Gastroesophageal sphincter (tissue), 4 donors: ENCODE results near the gene GIMAP6. TPM values are rescaled to one million over a fixed set of nuclear protein-coding genes. Genes with fewer than 3 reads are reported as not detected.

Source experiments
- ATAC-seq: fragments of 150-250 bp; one replicate; pipeline ENCODE4 v1.9.1; 2016; ENCODE audit warnings: mild to moderate bottlenecking, moderate library complexity
- H3K27ac ChIP-seq, 4 donors: fragments of 200-600 bp; sonication (generic) in 3 of 4; 1 replicate in 3 of 4; 2 replicates in 1 of 4; pipeline ENCODE4 v1.5.1; 2016 to 2019
- H3K27me3 ChIP-seq: fragments of 200-600 bp; sonication (generic); one replicate; pipeline ENCODE4 v1.5.1; 2019
- H3K36me3 ChIP-seq, 2 donors: fragments of 200-600 bp; sonication (generic); one replicate each; pipeline ENCODE4 v1.5.1; 2019; ENCODE audit warnings: control low read depth in 1 of 2
- H3K4me1 ChIP-seq, 3 donors: fragments of 200-600 bp; sonication (generic); 1 replicate in 2 of 3; 2 replicates in 1 of 3; pipeline ENCODE4 v1.5.1; 2016 to 2019; ENCODE audit warnings: control low read depth in 2 of 3
- H3K4me3 ChIP-seq, 2 donors: fragments of 200-600 bp; sonication (generic); one replicate each; pipeline ENCODE4 v1.5.1; 2019; ENCODE audit warnings: mild to moderate bottlenecking in 1 of 2, moderate library complexity in 1 of 2
- H3K9me3 ChIP-seq, 3 donors: fragments of 200-600 bp; sonication (generic); one replicate each; pipeline ENCODE4 v1.5.1; 2017 to 2019; ENCODE audit warnings: control low read depth in 2 of 3
- CTCF ChIP-seq, 4 experiments: fragments of 200-600 bp in 2 of 4; fragments of 450-650 bp in 2 of 4; sonication (generic) in 1 of 4; IDR thresholded peaks; one replicate each; pipeline ENCODE4 v1.5.1; 2017 to 2019; ENCODE audit warnings: antibody characterized with exemption in 4 of 4, mild to moderate bottlenecking in 2 of 4, moderate library complexity in 2 of 4
- EP300 ChIP-seq: sonication (generic); formaldehyde crosslinking; IDR thresholded peaks from one replicate; pipeline ENCODE4 v1.6.1; 2017; ENCODE audit warnings: antibody characterized with exemption, mild to moderate bottlenecking
- POLR2A ChIP-seq, 2 donors: fragments of 450-650 bp; IDR thresholded peaks; one replicate each; pipeline ENCODE4 v1.6.1; 2017; ENCODE audit warnings: antibody characterized with exemption in 2 of 2, mild to moderate bottlenecking in 2 of 2, moderate library complexity in 1 of 2
- POLR2AphosphoS5 ChIP-seq: sonication (generic); formaldehyde crosslinking; IDR thresholded peaks from one replicate; pipeline ENCODE4 v1.6.1; 2017; ENCODE audit warnings: antibody characterized with exemption
- WGBS, 2 donors: methylation state at CpG; one replicate each; pipeline ENCODE4 v1.1.5; 2018; ENCODE audit warnings: low coverage in 1 of 2; 5-methylcytosine and 5-hydroxymethylcytosine counted together
- total RNA-seq, 4 donors: library from RNA; depleted of rRNA; stranded (reverse); fragments of >200 nt; gene quantifications; one replicate each; pipeline ENCODE4 v1.1.0, GENCODE V29; 2016

The GIMAP6 gene
- total RNA-seq, 4 donors from 2014 or later, result 15.7 to 45.4 (median 34.4) TPM

- Histone ChIP-seq H3K27me3 (no peaks in the 10 kb centered on the region), H3K9me3 (peaks cover 0 to 11% (median 0%) of the 10 kb centered on the region in 3 donors), H3K4me3 (no peak overlapping the region), H3K4me1 (peaks cover 0 to 11% (median 0%) of the 10 kb centered on the region in 3 donors), H3K27ac (peak overlapping the region in 3 of 4 donors; percentile 48 to 62 (median 54)), H3K36me3 (no peaks in the 10 kb centered on the region)
- TF ChIP-seq EP300, result no peak
- TF ChIP-seq CTCF (IDR thresholded peaks at IDR 0.05), result no peak
- no peak for TF ChIP-seq POLR2A (IDR thresholded peaks at IDR 0.05)
- TF ChIP-seq POLR2AphosphoS5, result no peak
- 56 to 70% methylated on average over 1 of the region's 1 CpG for WGBS, 2 donors
- ATAC-seq, result no peak
Observed at GRCh38 chr7:150587551-150587950, 44.6 kb downstream of the GIMAP6 start.

- Histone ChIP-seq H3K4me3 (no peak overlapping the region), H3K9me3 (peaks cover 0 to 3% (median 0%) of the 10 kb centered on the region in 3 donors), H3K27ac (peak overlapping the region in 3 of 4 donors; percentile 51 to 62 (median 59)), H3K4me1 (peaks cover 0 to 11% (median 0%) of the 10 kb centered on the region in 3 donors), H3K27me3 (no peaks in the 10 kb centered on the region), H3K36me3 (no peaks in the 10 kb centered on the region)
- peak; percentile 76 for ATAC-seq
- TF ChIP-seq EP300, result no peak
- TF ChIP-seq CTCF (IDR thresholded peaks at IDR 0.05), result no peak
- no peak for TF ChIP-seq POLR2A (IDR thresholded peaks at IDR 0.05)
- TF ChIP-seq POLR2AphosphoS5, result peak; percentile 30
Observed at GRCh38 chr7:150586785-150587152, 45.4 kb downstream of the GIMAP6 start.

- H3K36me3 ChIP-seq, result no peaks in the 10 kb centered on the region
- peaks cover 0 to 11% (median 0%) of the 10 kb centered on the region in 3 donors for H3K4me1 ChIP-seq
- ATAC-seq, result peak; percentile 36
- TF ChIP-seq EP300, result no peak
- TF ChIP-seq CTCF (IDR thresholded peaks at IDR 0.05), result no peak
- no peak for TF ChIP-seq POLR2AphosphoS5
- TF ChIP-seq POLR2A (IDR thresholded peaks at IDR 0.05), result no peak
- H3K9me3 ChIP-seq, result peaks cover 0 to 2% (median 0%) of the 10 kb centered on the region in 3 donors
- no peaks in the 10 kb centered on the region for H3K27me3 ChIP-seq
- no peak overlapping the region for H3K4me3 ChIP-seq
- peak overlapping the region in 3 of 4 donors; percentile 13 to 59 (median 51) for H3K27ac ChIP-seq
- 60 to 63% methylated on average over 4 of the region's 4 CpGs for WGBS, 2 donors
Observed at GRCh38 chr7:150586068-150586784, 46.0 kb downstream of the GIMAP6 start.

GRCh38 chr7:150585199-150585598 is 47.0 kb downstream of the GIMAP6 start:
- Histone ChIP-seq H3K9me3 (peaks cover 0 to 9% (median 0%) of the 10 kb centered on the region in 3 donors), H3K4me1 (peaks cover 0 to 11% (median 0%) of the 10 kb centered on the region in 3 donors), H3K27me3 (no peaks in the 10 kb centered on the region), H3K4me3 (no peak overlapping the region), H3K27ac (peak overlapping the region in 2 of 4 donors; percentile 13 to 51), H3K36me3 (no peaks in the 10 kb centered on the region)
- WGBS, 2 donors, result 71 to 100% methylated on average over 1 to 3 of the region's 7 CpGs
- ATAC-seq, result no peak
- TF ChIP-seq POLR2AphosphoS5 (no peak), POLR2A (IDR thresholded peaks at IDR 0.05) (no peak), CTCF (IDR thresholded peaks at IDR 0.05) (no peak), EP300 (no peak)
